GM12878 (cell line): ENCODE results near the gene RRBP1. TPM values are rescaled to one million over a fixed set of nuclear protein-coding genes. Genes with fewer than 3 reads are reported as not detected.

Experiments used
- CUX1 ChIP-seq: IDR thresholded peaks from 2 replicates; pipeline ENCODE4 v1.6.1; 2012; ENCODE audit warnings: improper control_type of control experiment, low read depth, low read length; ENCODE audit not compliant: insufficient replicate concordance
- LARP7 ChIP-seq: fragments of 450-650 bp; IDR thresholded peaks from 2 replicates; pipeline ENCODE4 v1.6.1; 2017; ENCODE audit warnings: mild to moderate bottlenecking
- NFIC ChIP-seq: IDR thresholded peaks from 2 replicates; pipeline ENCODE4 v1.6.1; 2012; ENCODE audit warnings: low read depth, mild to moderate bottlenecking, inconsistent platforms, low read length, moderate library complexity
- POU2F2 ChIP-seq: IDR thresholded peaks from 3 replicates; pipeline ENCODE4 v1.6.1; 2011; ENCODE audit warnings: low read depth, mild to moderate bottlenecking, low read length, borderline replicate concordance
- RB1 ChIP-seq: fragments of 450-650 bp; formaldehyde crosslinking; IDR thresholded peaks from 2 replicates; pipeline ENCODE4 v1.6.1; 2017; ENCODE audit warnings: mild to moderate bottlenecking, borderline replicate concordance
- SMAD1 ChIP-seq: fragments of 450-650 bp; IDR thresholded peaks from 2 replicates; pipeline ENCODE4 v1.6.1; 2018; ENCODE audit warnings: mild to moderate bottlenecking, low read depth; ENCODE audit not compliant: partially characterized antibody
- SMAD5 ChIP-seq: IDR thresholded peaks from 2 replicates; pipeline ENCODE4 v1.6.1; 2016; ENCODE audit warnings: antibody characterized with exemption, low read depth
- STAT1 ChIP-seq: fragments of 450-650 bp; conservative IDR thresholded peaks from 2 replicates; pipeline ENCODE4 v1.6.1; 2014; ENCODE audit warnings: antibody characterized with exemption, mild to moderate bottlenecking
- TAF1 ChIP-seq: IDR thresholded peaks from 2 replicates; pipeline ENCODE4 v1.6.1; 2011; ENCODE audit warnings: mild to moderate bottlenecking, low read depth, low read length, borderline replicate concordance
- USF1 ChIP-seq: IDR thresholded peaks from 2 replicates; pipeline ENCODE4 v1.6.1; 2011; ENCODE audit warnings: borderline replicate concordance, low read depth, mild to moderate bottlenecking, moderate library complexity, mixed read lengths, low read length; ENCODE audit not compliant: insufficient read depth; ENCODE audit errors: extremely low read length
- ZNF24 ChIP-seq: fragments of 450-650 bp; IDR thresholded peaks from 2 replicates; pipeline ENCODE4 v1.6.1; 2017; ENCODE audit warnings: antibody characterized with exemption, mild to moderate bottlenecking
- polyA plus RNA-seq, 11 experiments: library from polyadenylated mRNA; depleted of rRNA in 4 of 11; unstranded in 6 of 11; stranded (reverse) in 5 of 11; fragments of >200 nt; fragmentation: Nextera tagmentation in 4 of 11; fragmentation: Illumina TruSeq in 1 of 11; extraction: Ambion mirVana in 4 of 11; extraction: Trizol in 1 of 11; gene quantifications; 1 replicate in 1 of 11; 2 replicates in 10 of 11; pipeline versions ENCODE4 v1.2.1 to v1.2.3, GENCODE V29; 2011 to 2016; ENCODE audit warnings: inconsistent platforms in 2 of 11, missing spikeins in 2 of 11, low read depth in 1 of 11
- total RNA-seq, 4 experiments: library from RNA; depleted of rRNA in 3 of 4; stranded (reverse); fragments of >200 nt in 3 of 4; fragmentation: Illumina TruSeq in 1 of 4; extraction: Trizol in 1 of 4; gene quantifications; 2 replicates each; pipeline versions ENCODE4 v1.2.1 to v1.2.3, GENCODE V29; 2013 to 2021

The RRBP1 gene
- total and polyA plus RNA-seq, 10 of the 15 experiments (the other 5 are each of a cell fraction or from before 2014, with no cell fraction given): 1.2 to 57.4 (median 24.6) TPM

- TF ChIP-seq SMAD5: no peak
- no peak for TF ChIP-seq STAT1
- no peak for TF ChIP-seq NFIC
- no peak for TF ChIP-seq SMAD1
- TF ChIP-seq RB1: no peak
- no peak for TF ChIP-seq TAF1
- no peak for TF ChIP-seq POU2F2
- no peak for TF ChIP-seq USF1
- no peak for TF ChIP-seq CUX1
- no peak for TF ChIP-seq LARP7
- no peak for TF ChIP-seq ZNF24
Measured at GRCh38 chr20:17629678-17630089, 52.4 kb downstream of the RRBP1 start (continued).
